H1 (cell line): ENCODE results near the gene KCNJ10. TPM values are rescaled to one million over a fixed set of nuclear protein-coding genes. Genes with fewer than 3 reads are reported as not detected.
A peak's percentile ranks its signal among the peaks of the same experiment; 100 is the strongest.

Experiments
- CTCF ChIA-PET: fragments of 300-600 bp; sonication (Branson Sonifier 250); formaldehyde crosslinking; loops from one replicate; lab custom pipeline; 2021; ENCODE audit not compliant: partially characterized antibody; lab: Charles Lee
- POLR2A ChIA-PET: fragments of 300-600 bp; sonication (Branson Sonifier 250); formaldehyde crosslinking; loops from one replicate; lab custom pipeline; 2021; ENCODE audit warnings: inconsistent platforms; ENCODE audit not compliant: partially characterized antibody; lab: Charles Lee
- DNase-seq, 2 experiments: peaks; one replicate each; pipeline versions ENCODE4 v3.0.0 to v3.0.0-alpha.2; 2010 to 2022; ENCODE audit warnings: low spot score in 2 of 2, low read depth in 1 of 2, mixed read lengths in 1 of 2
- FAIRE-seq: peaks from 2 replicates; lab custom pipeline; 2011; peaks lifted over from hg19 to GRCh38; lab: Jason Lieb, UNC
- H2AFZ ChIP-seq: 2 replicates; pipeline ENCODE4 v1.8.1; 2012; ENCODE audit warnings: low read length, inconsistent platforms
- H2AK5ac ChIP-seq: 2 replicates; pipeline ENCODE4 v1.6.1; 2013; ENCODE audit warnings: low read depth, low read length
- H2BK120ac ChIP-seq: replicated peaks from 2 replicates; pipeline ENCODE3; 2013; ENCODE audit warnings: low read depth, low read length, inconsistent platforms
- H2BK12ac ChIP-seq: 2 replicates; pipeline ENCODE4 v1.6.1; 2013; ENCODE audit warnings: low read depth, low read length
- H2BK15ac ChIP-seq: 2 replicates; pipeline ENCODE4 v1.6.1; 2013; ENCODE audit warnings: low read length
- H2BK20ac ChIP-seq: 2 replicates; pipeline ENCODE4 v1.6.1; 2013; ENCODE audit warnings: low read length
- H2BK5ac ChIP-seq: 2 replicates; pipeline ENCODE4 v1.6.1; 2013; ENCODE audit warnings: low read depth, low read length
- H3K14ac ChIP-seq: 2 replicates; pipeline ENCODE4 v1.6.1; 2013; ENCODE audit warnings: inconsistent platforms; ENCODE audit not compliant: insufficient read length
- H3K18ac ChIP-seq: 2 replicates; pipeline ENCODE4 v1.6.1; 2013; ENCODE audit warnings: low read length; ENCODE audit errors: extremely low read depth
- H3K23ac ChIP-seq: 2 replicates; pipeline ENCODE4 v1.6.1; 2013; ENCODE audit warnings: inconsistent platforms; ENCODE audit not compliant: insufficient read length
- H3K23me2 ChIP-seq: 2 replicates; pipeline ENCODE4 v1.6.1; 2013; ENCODE audit warnings: low read depth, low read length
- H3K27ac ChIP-seq: 2 replicates; pipeline ENCODE4 v1.6.1; 2011; ENCODE audit warnings: low read depth, low read length, inconsistent platforms
- H3K27me3 ChIP-seq, 4 experiments: replicated peaks in 1 of 4; 1 replicate in 1 of 4; 2 replicates in 3 of 4; pipeline versions ENCODE4 v1.6.1 to v1.8.1; 2011 to 2013; ENCODE audit warnings: low read length in 3 of 4, mild to moderate bottlenecking in 3 of 4, inconsistent platforms in 2 of 4, mixed read lengths in 2 of 4, moderate library complexity in 1 of 4; ENCODE audit not compliant: control insufficient read depth in 3 of 4, insufficient read depth in 3 of 4; ENCODE audit errors: extremely low read depth in 1 of 4
- H3K36me3 ChIP-seq, 4 experiments: 2 replicates each; pipeline versions ENCODE4 v1.6.1 to v1.8.1; 2011 to 2013; ENCODE audit warnings: mild to moderate bottlenecking in 4 of 4, low read length in 3 of 4, moderate library complexity in 2 of 4, control low read depth in 1 of 4, inconsistent platforms in 1 of 4; ENCODE audit not compliant: insufficient read depth in 4 of 4, control insufficient read depth in 2 of 4
- H3K4ac ChIP-seq: replicated peaks from 2 replicates; pipeline ENCODE3; 2013; ENCODE audit warnings: low read length, low read depth, mixed read lengths, inconsistent platforms; ENCODE audit not compliant: insufficient read length
- H3K4me1 ChIP-seq, 4 experiments: replicated peaks in 1 of 4; 1 replicate in 1 of 4; 2 replicates in 3 of 4; pipeline versions ENCODE4 v1.6.1 to v1.8.1; 2011 to 2013; ENCODE audit warnings: low read length in 3 of 4, inconsistent platforms in 2 of 4, mixed read lengths in 1 of 4; ENCODE audit not compliant: insufficient read depth in 4 of 4, control insufficient read depth in 3 of 4
- H3K4me2 ChIP-seq, 2 experiments: 2 replicates each; pipeline versions ENCODE4 v1.6.1 to v1.8.1; 2011 to 2013; ENCODE audit warnings: low read depth in 2 of 2, low read length in 2 of 2, control low read depth in 1 of 2, inconsistent platforms in 1 of 2, mild to moderate bottlenecking in 1 of 2; ENCODE audit not compliant: insufficient read depth in 1 of 2
- H3K4me3 ChIP-seq, 4 experiments: fragments of 200-600, 300-600 bp in 1 of 4; sonication (generic), shearing (Covaris generic), sonication (Bioruptor Twin) in 1 of 4; 2 replicates each; pipeline versions ENCODE4 v1.5.1 to v1.8.1; 2011 to 2016; ENCODE audit warnings: low read length in 4 of 4, low read depth in 3 of 4, control low read depth in 2 of 4, inconsistent platforms in 2 of 4, mild to moderate bottlenecking in 2 of 4, mixed read lengths in 1 of 4, moderate library complexity in 1 of 4; ENCODE audit not compliant: insufficient read depth in 2 of 4; ENCODE audit errors: extremely low read depth in 1 of 4
- H3K56ac ChIP-seq: replicated peaks from 2 replicates; pipeline ENCODE3; 2013; ENCODE audit warnings: low read depth, mild to moderate bottlenecking, mixed read lengths, low read length, inconsistent platforms; ENCODE audit not compliant: insufficient read length
- H3K79me1 ChIP-seq: 2 replicates; pipeline ENCODE4 v1.6.1; 2013; ENCODE audit warnings: low read depth, low read length, control low read depth
- H3K79me2 ChIP-seq, 2 experiments: 2 replicates each; pipeline versions ENCODE4 v1.6.1 to v1.8.1; 2012 to 2013; ENCODE audit warnings: low read length in 2 of 2, mild to moderate bottlenecking in 2 of 2, inconsistent platforms in 1 of 2; ENCODE audit not compliant: insufficient read depth in 2 of 2, control insufficient read depth in 1 of 2
- H3K9ac ChIP-seq, 4 experiments: replicated peaks in 1 of 4; 1 replicate in 1 of 4; 2 replicates in 3 of 4; pipeline versions ENCODE4 v1.6.1 to v1.8.1; 2011 to 2013; ENCODE audit warnings: low read depth in 3 of 4, low read length in 3 of 4, control low read depth in 2 of 4, mild to moderate bottlenecking in 2 of 4, moderate library complexity in 2 of 4, inconsistent platforms in 1 of 4; ENCODE audit errors: extremely low read depth in 1 of 4
- H3K9me3 ChIP-seq, 2 experiments: 2 replicates each; pipeline versions ENCODE4 v1.6.1 to v1.8.1; 2012 to 2013; ENCODE audit warnings: mild to moderate bottlenecking in 2 of 2, moderate library complexity in 2 of 2, control low read depth in 1 of 2, inconsistent platforms in 1 of 2, low read depth in 1 of 2, low read length in 1 of 2, mixed read lengths in 1 of 2; ENCODE audit not compliant: insufficient read depth in 2 of 2
- H4K20me1 ChIP-seq, 2 experiments: replicated peaks in 1 of 2; 2 replicates each; pipeline versions ENCODE3 to v1.8.1; 2011 to 2013; ENCODE audit warnings: inconsistent platforms in 2 of 2, low read length in 2 of 2, mild to moderate bottlenecking in 1 of 2; ENCODE audit not compliant: insufficient read depth in 2 of 2, control insufficient read depth in 1 of 2
- H4K5ac ChIP-seq: 2 replicates; pipeline ENCODE4 v1.6.1; 2013; ENCODE audit warnings: low read length, low read depth, mixed read lengths, inconsistent platforms; ENCODE audit not compliant: insufficient read length
- H4K8ac ChIP-seq: 2 replicates; pipeline ENCODE4 v1.8.0; 2013; ENCODE audit warnings: mild to moderate bottlenecking, moderate library complexity, low read length, inconsistent platforms; ENCODE audit not compliant: insufficient read depth; ENCODE audit errors: extremely low read depth
- H4K91ac ChIP-seq: replicated peaks from 2 replicates; pipeline ENCODE3; 2013; ENCODE audit warnings: low read length, mixed read lengths, inconsistent platforms; ENCODE audit not compliant: insufficient read length
- ATF3 ChIP-seq: IDR thresholded peaks from 2 replicates; pipeline ENCODE4 v1.6.1; 2011; ENCODE audit warnings: low read depth, mild to moderate bottlenecking, low read length; ENCODE audit not compliant: insufficient read depth
- CBX5 ChIP-seq: fragments of 300-800, 300-1000 bp; sonication (generic); IDR thresholded peaks from 2 replicates; pipeline ENCODE4 v1.7.1; 2016; ENCODE audit warnings: antibody characterized with exemption, low read length, low read depth
- CBX8 ChIP-seq: fragments of 300-800, 300-1000 bp; sonication (generic); IDR thresholded peaks from 2 replicates; pipeline ENCODE4 v1.7.1; 2016; ENCODE audit warnings: low read depth, low read length, borderline replicate concordance
- FOSL1 ChIP-seq: IDR thresholded peaks from 2 replicates; pipeline ENCODE4 v1.6.1; 2011; ENCODE audit warnings: mild to moderate bottlenecking, low read depth, low read length, moderate library complexity; ENCODE audit not compliant: insufficient read depth
- GTF2F1 ChIP-seq: IDR thresholded peaks from 2 replicates; pipeline ENCODE4 v1.6.1; 2012; ENCODE audit warnings: low read depth, low read length, improper control_type of control experiment, borderline replicate concordance
- HDAC6 ChIP-seq: IDR thresholded peaks from one replicate; pipeline ENCODE4 v1.7.1; 2012; ENCODE audit warnings: low read depth, mild to moderate bottlenecking, inconsistent platforms, low read length, moderate library complexity
- JUN ChIP-seq: IDR thresholded peaks from 2 replicates; pipeline ENCODE4 v1.6.1; 2011; ENCODE audit warnings: low read depth, mild to moderate bottlenecking, improper control_type of control experiment, low read length
- KDM4A ChIP-seq: IDR thresholded peaks from one replicate; pipeline ENCODE4 v1.7.1; 2012; ENCODE audit warnings: low read depth, mild to moderate bottlenecking, moderate library complexity, low read length, inconsistent platforms; ENCODE audit not compliant: severe bottlenecking
- KDM5A ChIP-seq: fragments of 200-600 bp; IDR thresholded peaks from 2 replicates; pipeline ENCODE4 v1.7.1; 2012; ENCODE audit warnings: mild to moderate bottlenecking, low read length, inconsistent platforms, mixed read lengths
- POU5F1 ChIP-seq: IDR thresholded peaks from 2 replicates; pipeline ENCODE4 v1.6.1; 2011; ENCODE audit warnings: low read depth, mild to moderate bottlenecking, low read length, moderate library complexity
- RBBP5 ChIP-seq: IDR thresholded peaks from 2 replicates; pipeline ENCODE4 v1.7.1; 2012; ENCODE audit warnings: low read depth, mild to moderate bottlenecking, inconsistent platforms, low read length, moderate library complexity, borderline replicate concordance
- RFX5 ChIP-seq: IDR thresholded peaks from 2 replicates; pipeline ENCODE4 v1.6.1; 2011; ENCODE audit warnings: low read depth, low read length, improper control_type of control experiment, borderline replicate concordance
- RXRA ChIP-seq: IDR thresholded peaks from 2 replicates; pipeline ENCODE4 v1.6.1; 2011; ENCODE audit warnings: low read depth, mild to moderate bottlenecking, low read length, moderate library complexity; ENCODE audit not compliant: insufficient read depth
- ZNF274 ChIP-seq: IDR thresholded peaks from 2 replicates; pipeline ENCODE4 v1.7.0; 2012; ENCODE audit warnings: low read length, borderline replicate concordance; ENCODE audit errors: extremely low read depth
- polyA plus RNA-seq, 7 experiments: library from polyadenylated mRNA; depleted of rRNA in 3 of 7; stranded (reverse) in 5 of 7; unstranded in 2 of 7; fragments of >200 nt in 5 of 7; fragments of 200-250 nt in 2 of 7; gene quantifications; 1 replicate in 5 of 7; 2 replicates in 1 of 7; 4 replicates in 1 of 7; pipeline versions ENCODE4 v1.2.1 to v1.2.3, GENCODE V29; 2011 to 2013; ENCODE audit warnings: missing spikeins in 2 of 7, mixed read lengths in 2 of 7
- total RNA-seq: library from RNA; stranded (reverse); fragmentation: NEBNext Ultra II Directional; extraction: Animal tissue kit (Norgen Biotek cat#: 25700); gene quantifications from 2 replicates; pipeline ENCODE4 v1.2.1, GENCODE V29; 2021

The KCNJ10 gene
- total and polyA plus RNA-seq, 2 of the 8 experiments (the other 6 are each of a cell fraction or from before 2014, with no cell fraction given), result 1.7 to 2.4 TPM

DNA sequence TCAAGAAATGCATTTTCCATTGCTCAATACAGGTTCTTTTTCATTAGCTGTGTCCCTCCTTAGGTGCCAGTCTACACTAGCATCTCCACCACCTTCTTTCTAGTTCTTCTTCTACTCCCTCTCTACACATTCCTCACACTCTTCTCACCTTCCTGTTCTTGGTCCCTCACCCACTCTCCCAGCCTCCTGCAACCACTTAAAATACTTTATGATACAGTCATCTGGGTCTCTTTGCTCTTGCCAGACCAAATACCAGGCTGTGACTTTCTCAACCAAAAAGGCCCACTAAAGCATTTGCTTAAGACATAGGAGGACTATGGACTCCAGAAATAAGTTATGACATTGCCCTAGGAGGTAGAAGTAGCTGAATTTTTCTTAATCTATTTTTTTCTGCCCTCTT is 73.3 kb downstream of the KCNJ10 start:
- no peak overlapping the region for H2BK120ac ChIP-seq
- TF ChIP-seq KDM4A (no peak), CBX8 (no peak), GTF2F1 (no peak), ZNF274 (no peak), FOSL1 (no peak), RXRA (no peak), CBX5 (no peak), KDM5A (no peak), POU5F1 (no peak), ATF3 (no peak), JUN (no peak), RFX5 (no peak), RBBP5 (no peak), HDAC6 (no peak)
- H3K56ac ChIP-seq, result no peak overlapping the region
- no peak overlapping the region for H4K5ac ChIP-seq
- H3K9ac ChIP-seq, result no peak overlapping the region
- no peak overlapping the region for H4K8ac ChIP-seq
- H3K4ac ChIP-seq, result no peak overlapping the region
- no peak overlapping the region for H2AK5ac ChIP-seq
- H4K20me1 ChIP-seq, result no peaks in the 10 kb centered on the region
- H3K4me2 ChIP-seq, result no peak overlapping the region
- FAIRE-seq (no peak), DNase-seq (peak in 1 of 2 experiments; percentile 22)
- no peaks in the 10 kb centered on the region for H3K4me1 ChIP-seq
- H2BK5ac ChIP-seq, result no peak overlapping the region
- CTCF ChIA-PET, result interaction anchor here (1.0 kb wide), 2 partner anchors 9 to 61 kb away, joined by 3 to 5 read pairs; no protein-coding TSS in a partner anchor
- no peak overlapping the region for H3K14ac ChIP-seq
- no peak overlapping the region for H3K23ac ChIP-seq
- H2BK20ac ChIP-seq, result no peak overlapping the region
- no peak overlapping the region for H3K27ac ChIP-seq
- H3K27me3 ChIP-seq, result no peaks in the 10 kb centered on the region; a peak in 1 of 7 replicates
- H3K18ac ChIP-seq, result no peak overlapping the region
- no peak overlapping the region for H3K4me3 ChIP-seq
- no peaks in the 10 kb centered on the region for H3K9me3 ChIP-seq
- H3K23me2 ChIP-seq, result no peaks in the 10 kb centered on the region
- no peak overlapping the region for H2BK12ac ChIP-seq
- no peak overlapping the region for H2AFZ ChIP-seq
- H3K79me1 ChIP-seq, result no peaks in the 10 kb centered on the region
- H3K79me2 ChIP-seq, result no peaks in the 10 kb centered on the region
- no peak overlapping the region for H4K91ac ChIP-seq
- no peak overlapping the region for H2BK15ac ChIP-seq
- POLR2A ChIA-PET, result no interaction called here
- no peaks in the 10 kb centered on the region for H3K36me3 ChIP-seq
